PC-3 (cell line): Measurements from ENCODE around the gene KMT2C. TPM values are rescaled to one million over a fixed set of nuclear protein-coding genes. Genes with fewer than 3 reads are reported as not detected.

Experiments used
- ATAC-seq: fragments of 200-7000 bp; cut with Tn5 transposase; 2 replicates; pipeline ENCODE4 v1.9.1; 2020; ENCODE audit warnings: mild to moderate bottlenecking, moderate library complexity
- BruUV-seq: library from RNA; stranded (reverse); fragments of 400-500 nt; replicated peaks from 2 replicates; lab custom pipeline; 2021; lab: Mats Ljungman, UMichigan
- CTCF ChIA-PET: fragments of 300-600 bp; sonication (Branson Sonifier 250); formaldehyde crosslinking; loops from one replicate; lab custom pipeline; 2022; ENCODE audit warnings: antibody characterized with exemption; lab: Charles Lee
- POLR2A ChIA-PET: fragments of 300-600 bp; sonication (Branson Sonifier 250); formaldehyde crosslinking; loops from one replicate; lab custom pipeline; 2022; ENCODE audit warnings: antibody characterized with exemption; ENCODE audit not compliant: unreplicated experiment; lab: Charles Lee
- DNase-seq: peaks from one replicate; pipeline ENCODE4 v3.0.0-alpha.2; 2015
- H2AFZ ChIP-seq: fragments of 300-600 bp; sonication (generic); 2 replicates; pipeline ENCODE4 v1.6.0; 2016; ENCODE audit warnings: antibody characterized with exemption, low read length
- H3F3A ChIP-seq: fragments of 300-600 bp; sonication (generic); one replicate; pipeline ENCODE4 v1.6.0; 2017; ENCODE audit warnings: antibody characterized with exemption, low read length, control low read depth, mild to moderate bottlenecking; ENCODE audit not compliant: unreplicated experiment
- H3K27ac ChIP-seq: fragments of 300-600 bp; sonication (generic); 2 replicates; pipeline ENCODE4 v1.5.1; 2016; ENCODE audit warnings: mild to moderate bottlenecking, low read length
- H3K27me3 ChIP-seq: fragments of 300-600 bp; sonication (generic); 2 replicates; pipeline ENCODE4 v1.6.1; 2016; ENCODE audit warnings: low read length, mixed read lengths
- H3K36me3 ChIP-seq: fragments of 300-600 bp; sonication (generic); 2 replicates; pipeline ENCODE4 v1.6.1; 2016; ENCODE audit warnings: low read depth, mixed run types, low read length, mixed read lengths
- H3K4me1 ChIP-seq: fragments of 300-600 bp; sonication (generic); 2 replicates; pipeline ENCODE4 v1.5.1; 2016; ENCODE audit warnings: low read length; ENCODE audit not compliant: insufficient read depth
- H3K4me2 ChIP-seq: fragments of 300-600 bp; sonication (generic); 2 replicates; pipeline ENCODE4 v1.6.0; 2016; ENCODE audit warnings: low read length
- H3K4me3 ChIP-seq: fragments of 300-600 bp; sonication (generic); 2 replicates; pipeline ENCODE4 v1.5.1; 2016; ENCODE audit warnings: mild to moderate bottlenecking, low read length, mixed read lengths
- H3K79me2 ChIP-seq: fragments of 300-600 bp; sonication (generic); 2 replicates; pipeline ENCODE4 v1.6.1; 2017; ENCODE audit warnings: low read length, mixed read lengths
- H3K9ac ChIP-seq: fragments of 300-600 bp; sonication (generic); 2 replicates; pipeline ENCODE4 v1.6.0; 2016; ENCODE audit warnings: mild to moderate bottlenecking, low read length
- H3K9me2 ChIP-seq: fragments of 300-600 bp; sonication (generic); replicated peaks from 2 replicates; pipeline ENCODE4 v1.6.1; 2016; ENCODE audit warnings: mixed run types, low read length, mixed read lengths
- H3K9me3 ChIP-seq: fragments of 300-600 bp; sonication (generic); 2 replicates; pipeline ENCODE4 v1.6.1; 2016; ENCODE audit warnings: low read length, mixed read lengths
- H4K20me1 ChIP-seq: fragments of 300-600 bp; sonication (generic); 2 replicates; pipeline ENCODE4 v1.6.1; 2016; ENCODE audit warnings: low read length, mixed read lengths
- EZH2 ChIP-seq: fragments of 300-600 bp; sonication (generic); IDR thresholded peaks from one replicate; pipeline ENCODE4 v1.6.1; 2017; ENCODE audit warnings: antibody characterized with exemption, mild to moderate bottlenecking, low read length; ENCODE audit not compliant: unreplicated experiment
- EZH2phosphoT487 ChIP-seq: fragments of 300-600 bp; sonication (generic); IDR thresholded peaks from 2 replicates; pipeline ENCODE4 v1.6.1; 2018; ENCODE audit warnings: mild to moderate bottlenecking, antibody characterized with exemption, low read length, borderline replicate concordance
- intact Hi-C: fragments of 100-400 bp; cut with micrococcal nuclease; formaldehyde crosslinking; loops from 2 replicates; pipeline ENCODE4 v1.9.0; 2023
- total RNA-seq: library from RNA; depleted of rRNA; stranded (reverse); fragments of >200 nt; gene quantifications from 2 replicates; pipeline ENCODE4 v1.2.3, GENCODE V29; 2014
- TF ChIP-seq, protein P1 (sequence below): fragments of 300-600 bp; sonication (generic); conservative IDR thresholded peaks from 2 replicates; pipeline ENCODE4 v1.5.1; 2017; ENCODE audit warnings: antibody characterized with exemption, low read depth, mild to moderate bottlenecking, low read length

The KMT2C gene
- total RNA-seq, 1 experiment from 2014 or later: 15.3 TPM

DNA sequence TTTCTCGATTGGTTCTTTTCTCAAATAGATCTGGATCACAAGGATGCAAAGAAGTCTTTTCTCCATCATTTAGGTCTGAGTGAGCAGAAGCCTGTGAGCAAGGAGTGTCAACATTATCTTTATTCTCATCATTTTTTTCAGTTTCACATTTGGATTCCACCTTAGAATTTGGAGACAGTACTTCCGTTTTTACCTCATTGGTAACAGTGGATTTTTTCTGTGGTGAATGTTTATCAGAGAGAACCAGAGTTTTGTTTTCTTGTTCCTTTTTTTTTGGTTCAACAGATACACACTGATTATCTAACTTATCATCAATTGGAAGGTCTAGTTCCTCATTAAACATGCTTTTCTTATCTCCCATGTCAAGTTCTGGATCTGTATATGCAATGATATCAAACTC, 259.0 kb downstream of the KMT2C start:
- TF ChIP-seq EZH2 (no peak), EZH2phosphoT487 (no peak)
- TF ChIP-seq, protein P1, sequence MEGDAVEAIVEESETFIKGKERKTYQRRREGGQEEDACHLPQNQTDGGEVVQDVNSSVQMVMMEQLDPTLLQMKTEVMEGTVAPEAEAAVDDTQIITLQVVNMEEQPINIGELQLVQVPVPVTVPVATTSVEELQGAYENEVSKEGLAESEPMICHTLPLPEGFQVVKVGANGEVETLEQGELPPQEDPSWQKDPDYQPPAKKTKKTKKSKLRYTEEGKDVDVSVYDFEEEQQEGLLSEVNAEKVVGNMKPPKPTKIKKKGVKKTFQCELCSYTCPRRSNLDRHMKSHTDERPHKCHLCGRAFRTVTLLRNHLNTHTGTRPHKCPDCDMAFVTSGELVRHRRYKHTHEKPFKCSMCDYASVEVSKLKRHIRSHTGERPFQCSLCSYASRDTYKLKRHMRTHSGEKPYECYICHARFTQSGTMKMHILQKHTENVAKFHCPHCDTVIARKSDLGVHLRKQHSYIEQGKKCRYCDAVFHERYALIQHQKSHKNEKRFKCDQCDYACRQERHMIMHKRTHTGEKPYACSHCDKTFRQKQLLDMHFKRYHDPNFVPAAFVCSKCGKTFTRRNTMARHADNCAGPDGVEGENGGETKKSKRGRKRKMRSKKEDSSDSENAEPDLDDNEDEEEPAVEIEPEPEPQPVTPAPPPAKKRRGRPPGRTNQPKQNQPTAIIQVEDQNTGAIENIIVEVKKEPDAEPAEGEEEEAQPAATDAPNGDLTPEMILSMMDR: no peak
- no peaks in the 10 kb centered on the region for H3K4me1 ChIP-seq
- no peak for DNase-seq
- ChIA-PET POLR2A (no interaction called here), CTCF (no interaction called here)
- no peak overlapping the region for H3K9ac ChIP-seq
- H4K20me1 ChIP-seq: no peaks in the 10 kb centered on the region
- intact Hi-C loops: no loop called here
- H3F3A ChIP-seq: no peaks in the 10 kb centered on the region
- peaks cover 36% of the 10 kb centered on the region for H3K36me3 ChIP-seq
- no peak overlapping the region for H3K4me2 ChIP-seq
- no peak overlapping the region for H3K4me3 ChIP-seq
- H3K27ac ChIP-seq: no peak overlapping the region
- H3K27me3 ChIP-seq: no peaks in the 10 kb centered on the region
- BruUV-seq: TSS peak; percentile 34
- no peaks in the 10 kb centered on the region for H3K79me2 ChIP-seq
- no peak overlapping the region for H2AFZ ChIP-seq
- H3K9me3 ChIP-seq: no peaks in the 10 kb centered on the region
- no peaks in the 10 kb centered on the region for H3K9me2 ChIP-seq
- ATAC-seq: no peak

- no peaks in the 10 kb centered on the region for H3K9me3 ChIP-seq
- no peak overlapping the region for H3K4me3 ChIP-seq
- no peaks in the 10 kb centered on the region for H3K79me2 ChIP-seq
- no peak overlapping the region for H2AFZ ChIP-seq
- no peak overlapping the region for H3K9ac ChIP-seq
- no peak overlapping the region for H3K4me2 ChIP-seq
- H3K36me3 ChIP-seq: peaks cover 15% of the 10 kb centered on the region
- H4K20me1 ChIP-seq: no peaks in the 10 kb centered on the region
- H3F3A ChIP-seq: no peaks in the 10 kb centered on the region
- H3K27me3 ChIP-seq: no peaks in the 10 kb centered on the region
- ATAC-seq (no peak), DNase-seq (peak; percentile 16)
- H3K9me2 ChIP-seq: no peaks in the 10 kb centered on the region
- H3K4me1 ChIP-seq: no peaks in the 10 kb centered on the region
- BruUV-seq: no TSS peak
- TF ChIP-seq, protein P1: 0 out of 2 replicates have a peak, but pooled peaks have one; percentile 17
- no peak for TF ChIP-seq EZH2phosphoT487
- TF ChIP-seq EZH2: no peak
- ChIA-PET POLR2A (no interaction called here), CTCF (no interaction called here)
- no peak overlapping the region for H3K27ac ChIP-seq
- intact Hi-C loops: no loop called here
Observed at GRCh38 chr7:152173372-152174070, 262.3 kb downstream of the KMT2C start.

DNA sequence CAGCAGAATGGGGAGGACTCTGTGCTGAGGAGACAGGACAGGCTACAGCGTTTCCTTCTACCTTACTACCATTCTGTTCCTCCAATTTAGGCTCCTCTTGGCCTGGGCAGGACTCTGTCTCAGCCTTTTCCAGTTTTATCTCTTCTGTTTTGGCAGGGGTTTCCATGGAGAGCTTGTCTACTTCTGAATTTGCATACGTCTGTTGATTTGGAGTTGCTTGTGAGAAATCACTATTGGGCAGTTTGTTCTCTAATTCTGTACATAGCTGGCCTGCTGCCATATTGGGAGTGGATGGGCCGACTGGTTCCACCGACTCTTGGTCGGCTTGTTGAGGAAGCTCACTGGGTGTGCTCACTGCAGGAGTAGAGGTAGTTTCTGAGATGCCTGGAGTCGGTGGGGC, 273.5 kb downstream of the KMT2C start:
- H3K27ac ChIP-seq: no peak overlapping the region
- H4K20me1 ChIP-seq: no peaks in the 10 kb centered on the region
- intact Hi-C loops: no loop called here
- ATAC-seq: no peak
- H3K9me2 ChIP-seq: no peaks in the 10 kb centered on the region
- no peak for DNase-seq
- POLR2A ChIA-PET: no interaction called here
- no peaks in the 10 kb centered on the region for H3K9me3 ChIP-seq
- no peak overlapping the region for H3K4me2 ChIP-seq
- H3K9ac ChIP-seq: no peak overlapping the region
- no peaks in the 10 kb centered on the region for H3K27me3 ChIP-seq
- BruUV-seq: no TSS peak
- no peaks in the 10 kb centered on the region for H3K79me2 ChIP-seq
- H3K4me3 ChIP-seq: no peak overlapping the region
- H3F3A ChIP-seq: no peaks in the 10 kb centered on the region
- no peak overlapping the region for H2AFZ ChIP-seq
- CTCF ChIA-PET: no interaction called here
- no peak for TF ChIP-seq EZH2phosphoT487
- no peak for TF ChIP-seq EZH2
- TF ChIP-seq, protein P1: no peak
- peaks cover 16% of the 10 kb centered on the region for H3K36me3 ChIP-seq
- H3K4me1 ChIP-seq: no peaks in the 10 kb centered on the region
